IMR-90 (cell line): ENCODE results near the gene CTNNA2. TPM values are rescaled to one million over a fixed set of nuclear protein-coding genes. Genes with fewer than 3 reads are reported as not detected.

ENCODE experiments used
- ATAC-seq: fragments of 200-7000 bp; cut with Tn5 transposase; 2 replicates; pipeline ENCODE4 v1.9.1; 2020; ENCODE audit warnings: low read depth, mild to moderate bottlenecking, moderate library complexity
- BruUV-seq: library from RNA; stranded (reverse); fragments of 400-500 nt; replicated peaks from 2 replicates; lab custom pipeline; 2021; lab: Mats Ljungman, UMichigan
- CTCF ChIA-PET: fragments of 300-600 bp; formaldehyde crosslinking; extraction: SDS; loops from one replicate; lab custom pipeline; 2021; ENCODE audit warnings: antibody characterized with exemption; lab: Yijun Ruan, JAX
- POLR2A ChIA-PET: fragments of 300-600 bp; sonication (Branson Sonifier 250); formaldehyde crosslinking; loops from one replicate; lab custom pipeline; 2022; ENCODE audit warnings: antibody characterized with exemption; ENCODE audit not compliant: unreplicated experiment; lab: Charles Lee
- DNase-seq: peaks from one replicate; pipeline ENCODE4 v3.0.0; 2013
- H2AFZ ChIP-seq: replicated peaks from 2 replicates; pipeline ENCODE3; 2013; ENCODE audit warnings: low read length, mild to moderate bottlenecking; ENCODE audit not compliant: poor library complexity
- H2AK5ac ChIP-seq: 2 replicates; pipeline ENCODE4 v1.6.1; 2013; ENCODE audit warnings: low read depth, low read length, inconsistent platforms
- H2AK9ac ChIP-seq: replicated peaks from 2 replicates; pipeline ENCODE3; 2013; ENCODE audit warnings: mild to moderate bottlenecking, low read depth, low read length, moderate library complexity; ENCODE audit not compliant: poor library complexity
- H2BK120ac ChIP-seq: 2 replicates; pipeline ENCODE4 v1.6.1; 2013; ENCODE audit warnings: low read depth, low read length, inconsistent platforms
- H2BK15ac ChIP-seq: 3 replicates; pipeline ENCODE4 v1.6.1; 2013; ENCODE audit warnings: low read depth, low read length, inconsistent platforms
- H2BK20ac ChIP-seq: 2 replicates; pipeline ENCODE4 v1.6.1; 2013; ENCODE audit warnings: low read depth, mild to moderate bottlenecking, inconsistent platforms, low read length, moderate library complexity
- H2BK5ac ChIP-seq: 2 replicates; pipeline ENCODE4 v1.6.1; 2013; ENCODE audit warnings: mild to moderate bottlenecking, low read depth, low read length, inconsistent platforms; ENCODE audit not compliant: poor library complexity, severe bottlenecking
- H3K14ac ChIP-seq: replicated peaks from 2 replicates; pipeline ENCODE4 v1.6.1; 2013; ENCODE audit warnings: low read depth, low read length, inconsistent platforms
- H3K18ac ChIP-seq: 2 replicates; pipeline ENCODE4 v1.6.1; 2013; ENCODE audit warnings: low read depth, low read length, control low read depth
- H3K23ac ChIP-seq: 2 replicates; pipeline ENCODE4 v1.6.1; 2013; ENCODE audit warnings: low read depth, low read length, inconsistent platforms
- H3K27ac ChIP-seq: 2 replicates; pipeline ENCODE4 v1.5.1; 2013; ENCODE audit warnings: mild to moderate bottlenecking, control low read depth, low read length; ENCODE audit not compliant: insufficient read depth
- H3K27me3 ChIP-seq: 2 replicates; pipeline ENCODE4 v1.6.1; 2013; ENCODE audit warnings: low read length; ENCODE audit not compliant: control insufficient read depth, insufficient read depth
- H3K36me3 ChIP-seq: 2 replicates; pipeline ENCODE4 v1.6.1; 2013; ENCODE audit warnings: low read length, mixed read lengths; ENCODE audit not compliant: control insufficient read depth, insufficient read depth
- H3K4ac ChIP-seq: 2 replicates; pipeline ENCODE4 v1.6.1; 2013; ENCODE audit warnings: low read depth, low read length, inconsistent platforms
- H3K4me1 ChIP-seq: 2 replicates; pipeline ENCODE4 v1.6.1; 2013; ENCODE audit warnings: low read length, mixed read lengths; ENCODE audit not compliant: control insufficient read depth, insufficient read depth
- H3K4me2 ChIP-seq: 2 replicates; pipeline ENCODE4 v1.6.1; 2013; ENCODE audit warnings: low read depth, mild to moderate bottlenecking, control low read depth, low read length, moderate library complexity
- H3K4me3 ChIP-seq: 2 replicates; pipeline ENCODE4 v1.5.1; 2013; ENCODE audit warnings: low read depth, mild to moderate bottlenecking, control low read depth, low read length, moderate library complexity; ENCODE audit not compliant: insufficient read depth
- H3K56ac ChIP-seq: 2 replicates; pipeline ENCODE4 v1.6.1; 2013; ENCODE audit warnings: low read length, inconsistent platforms; ENCODE audit not compliant: insufficient read depth; ENCODE audit errors: extremely low read depth
- H3K79me1 ChIP-seq, 2 experiments: 2 replicates each; pipeline ENCODE4 v1.6.1; 2013; ENCODE audit warnings: low read length in 2 of 2, inconsistent platforms in 1 of 2, low read depth in 1 of 2
- H3K9ac ChIP-seq: 2 replicates; pipeline ENCODE4 v1.6.1; 2013; ENCODE audit warnings: low read depth, low read length, control low read depth
- H3K9me1 ChIP-seq: 2 replicates; pipeline ENCODE4 v1.6.1; 2013; ENCODE audit warnings: low read length, inconsistent platforms; ENCODE audit not compliant: insufficient read depth
- H3K9me3 ChIP-seq: 2 replicates; pipeline ENCODE4 v1.6.1; 2013; ENCODE audit warnings: low read length; ENCODE audit not compliant: control insufficient read depth, insufficient read depth
- H4K20me1 ChIP-seq: 2 replicates; pipeline ENCODE4 v1.6.1; 2013; ENCODE audit warnings: low read length, inconsistent platforms; ENCODE audit not compliant: insufficient read depth
- H4K5ac ChIP-seq: 2 replicates; pipeline ENCODE4 v1.6.1; 2013; ENCODE audit warnings: mild to moderate bottlenecking, low read depth, low read length, control low read depth
- H4K8ac ChIP-seq, 2 experiments: 2 replicates each; pipeline ENCODE4 v1.6.1; 2013; ENCODE audit warnings: low read depth in 2 of 2, low read length in 2 of 2, control low read depth in 1 of 2, inconsistent platforms in 1 of 2
- H4K91ac ChIP-seq: 2 replicates; pipeline ENCODE4 v1.6.1; 2013; ENCODE audit warnings: low read depth, low read length, inconsistent platforms; ENCODE audit not compliant: insufficient read depth
- BHLHE40 ChIP-seq: fragments of 150-350 bp; IDR thresholded peaks from 2 replicates; pipeline ENCODE4 v1.6.1; 2016; ENCODE audit warnings: mild to moderate bottlenecking, low read depth, low read length
- CHD1 ChIP-seq: IDR thresholded peaks from 2 replicates; pipeline ENCODE4 v1.6.1; 2012; ENCODE audit warnings: low read depth, low read length, improper control_type of control experiment
- CTCF ChIP-seq: conservative IDR thresholded peaks from 2 replicates; pipeline ENCODE4 v1.5.1; 2012; ENCODE audit warnings: mild to moderate bottlenecking, low read depth, low read length, improper control_type of control experiment
- MAFK ChIP-seq: IDR thresholded peaks from 2 replicates; pipeline ENCODE4 v1.6.1; 2012; ENCODE audit warnings: low read depth, low read length, improper control_type of control experiment
- MAZ ChIP-seq: IDR thresholded peaks from 2 replicates; pipeline ENCODE4 v1.6.1; 2012; ENCODE audit warnings: low read depth, mild to moderate bottlenecking, low read length, improper control_type of control experiment, moderate library complexity, borderline replicate concordance
- MXI1 ChIP-seq: IDR thresholded peaks from 2 replicates; pipeline ENCODE4 v1.6.1; 2012; ENCODE audit warnings: low read depth, mild to moderate bottlenecking, low read length, moderate library complexity, borderline replicate concordance
- NFE2L2 ChIP-seq: fragments of 150-350 bp; IDR thresholded peaks from 2 replicates; pipeline ENCODE4 v1.6.1; 2016; ENCODE audit warnings: low read depth, mild to moderate bottlenecking, low read length
- POLR2A ChIP-seq: IDR thresholded peaks from 2 replicates; pipeline ENCODE4 v1.6.1; 2012; ENCODE audit warnings: mild to moderate bottlenecking, low read depth, low read length
- RAD21 ChIP-seq: IDR thresholded peaks from 2 replicates; pipeline ENCODE4 v1.6.1; 2012; ENCODE audit warnings: low read length, improper control_type of control experiment
- RCOR1 ChIP-seq: IDR thresholded peaks from 2 replicates; pipeline ENCODE4 v1.6.1; 2012; ENCODE audit warnings: mild to moderate bottlenecking, low read length, improper control_type of control experiment; ENCODE audit not compliant: insufficient replicate concordance
- SMC3 ChIP-seq: fragments of 150-350 bp; IDR thresholded peaks from 2 replicates; pipeline ENCODE4 v1.6.1; 2016; ENCODE audit warnings: low read depth, mild to moderate bottlenecking, antibody characterized with exemption, low read length, moderate library complexity
- USF2 ChIP-seq: fragments of 150-350 bp; IDR thresholded peaks from 2 replicates; pipeline ENCODE4 v1.6.1; 2017; ENCODE audit warnings: mild to moderate bottlenecking, antibody characterized with exemption, low read length, low read depth
- WGBS, 2 experiments: methylation state at CpG; one replicate each; pipeline versions ENCODE4 v1.1.5 to v1.1.7; 2013; ENCODE audit warnings: missing lambda C conversion rate in 2 of 2; ENCODE audit not compliant: insufficient read length in 1 of 2; ENCODE audit errors: extremely low coverage in 2 of 2; 5-methylcytosine and 5-hydroxymethylcytosine counted together
- dilution Hi-C: fragments of 300-500 bp; cut with HindIII; formaldehyde crosslinking; loops from one replicate; pipeline ENCODE4 v1.14.3; 2018; ENCODE audit warnings: low sequenced_read_pairs; ENCODE audit not compliant: unreplicated experiment
- in situ Hi-C: fragments of 300-500 bp; cut with MboI; formaldehyde crosslinking; loops from 3 replicates; pipeline ENCODE4 v1.14.3; 2019; ENCODE audit warnings: low sequenced_read_pairs, inconsistent platforms, mixed read lengths
- intact Hi-C: fragments of 100-400 bp; cut with micrococcal nuclease; formaldehyde crosslinking; loops from 2 replicates; pipeline ENCODE4 v1.10.0; 2022
- polyA plus RNA-seq, 3 experiments: library from polyadenylated mRNA; depleted of rRNA; stranded (reverse); fragments of >200 nt; gene quantifications; 2 replicates each; pipeline ENCODE4 v1.2.3, GENCODE V29; 2012; ENCODE audit warnings: low replicate concordance in 1 of 3
- total RNA-seq: library from RNA; depleted of rRNA; stranded (reverse); fragments of >200 nt; gene quantifications from 2 replicates; pipeline ENCODE4 v1.2.3, GENCODE V29; 2012
- TF ChIP-seq, protein P1 (sequence below): fragments of 150-350 bp; IDR thresholded peaks from 2 replicates; pipeline ENCODE4 v1.6.1; 2016; ENCODE audit warnings: low read depth, mild to moderate bottlenecking, low read length, moderate library complexity, borderline replicate concordance

The CTNNA2 gene
- total and polyA plus RNA-seq, 2 of the 4 experiments (the other 2 are of a cell fraction): not detected

DNA sequence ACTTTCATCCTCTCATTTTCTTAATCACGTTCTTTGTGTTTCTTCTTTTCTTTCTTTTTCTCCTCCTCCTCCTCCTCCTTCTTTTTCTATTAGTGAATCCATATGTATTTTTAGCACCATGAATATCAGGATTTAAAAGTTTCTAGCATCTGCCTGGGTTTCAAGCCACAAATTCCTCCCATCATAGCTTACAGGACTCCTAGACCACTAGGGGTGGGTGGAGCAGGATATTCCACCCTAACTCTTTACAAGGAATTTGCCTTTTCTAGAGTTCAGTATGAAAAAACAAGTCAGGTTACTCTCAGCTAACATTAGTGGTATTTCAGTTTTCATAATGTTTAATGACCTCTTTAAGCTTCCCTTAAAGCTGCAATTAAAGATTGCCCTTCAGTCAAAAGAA, 810.8 kb downstream of the CTNNA2 start:
- Histone ChIP-seq H4K91ac (no peak overlapping the region), H2AK5ac (no peak overlapping the region), H3K9ac (no peak overlapping the region), H3K79me1 (no peaks in the 10 kb centered on the region), H3K4me1 (no peaks in the 10 kb centered on the region), H2AFZ (no peak overlapping the region), H3K18ac (no peak overlapping the region), H2AK9ac (no peak overlapping the region), H2BK5ac (no peak overlapping the region), H3K4me3 (no peak overlapping the region), H2BK20ac (no peak overlapping the region), H4K5ac (no peak overlapping the region), H3K9me1 (no peaks in the 10 kb centered on the region), H3K4ac (no peak overlapping the region), H4K8ac (no peak overlapping the region), H3K14ac (no peak overlapping the region), H3K27ac (no peak overlapping the region), H2BK120ac (no peak overlapping the region), H4K20me1 (no peaks in the 10 kb centered on the region), H3K56ac (no peak overlapping the region), H3K27me3 (peaks cover 11% of the 10 kb centered on the region), H3K36me3 (no peaks in the 10 kb centered on the region), H3K9me3 (no peaks in the 10 kb centered on the region), H3K23ac (no peak overlapping the region), H3K4me2 (no peak overlapping the region), H2BK15ac (no peak overlapping the region)
- no peak for DNase-seq
- CTCF ChIA-PET: interaction anchor here (0.6 to 1.0 kb wide), 2 partner anchors 177 to 410 kb away, joined by 3 read pairs; no protein-coding TSS in a partner anchor
- in situ Hi-C loops: loop anchor here (10.0 kb wide), 1 partner anchor 181 kb away; no protein-coding TSS in a partner anchor
- no CpG with 5 or more reads among the region's 1 CpG for WGBS, 2 experiments
- dilution Hi-C loops: no loop called here
- BruUV-seq: no TSS peak
- intact Hi-C loops: loop anchor here (10.0 kb wide), 1 partner anchor 389 kb away; no protein-coding TSS in a partner anchor
- TF ChIP-seq SMC3 (no peak), RAD21 (no peak), CHD1 (no peak), RCOR1 (no peak), MAZ (no peak), MXI1 (no peak), NFE2L2 (no peak), BHLHE40 (no peak), USF2 (no peak), POLR2A (no peak), CTCF (no peak), MAFK (no peak)
- TF ChIP-seq, protein P1, sequence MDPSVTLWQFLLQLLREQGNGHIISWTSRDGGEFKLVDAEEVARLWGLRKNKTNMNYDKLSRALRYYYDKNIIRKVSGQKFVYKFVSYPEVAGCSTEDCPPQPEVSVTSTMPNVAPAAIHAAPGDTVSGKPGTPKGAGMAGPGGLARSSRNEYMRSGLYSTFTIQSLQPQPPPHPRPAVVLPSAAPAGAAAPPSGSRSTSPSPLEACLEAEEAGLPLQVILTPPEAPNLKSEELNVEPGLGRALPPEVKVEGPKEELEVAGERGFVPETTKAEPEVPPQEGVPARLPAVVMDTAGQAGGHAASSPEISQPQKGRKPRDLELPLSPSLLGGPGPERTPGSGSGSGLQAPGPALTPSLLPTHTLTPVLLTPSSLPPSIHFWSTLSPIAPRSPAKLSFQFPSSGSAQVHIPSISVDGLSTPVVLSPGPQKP: no peak
- POLR2A ChIA-PET: interaction anchor here (0.5 kb wide), 1 partner anchor 19 kb away, joined by 5 read pairs; the partner anchor contains the start of gene LRRTM1
- ATAC-seq: no peak
